Neural crest cell (in vitro differentiated cells): ENCODE results near the gene CCDC185. TPM values are rescaled to one million over a fixed set of nuclear protein-coding genes. Genes with fewer than 3 reads are reported as not detected.
"Not testable (repeated sequence)": the region's sequence is repeated elsewhere in the genome, so short reads cannot be mapped to it uniquely, and the experiment has no call there.

ENCODE experiments used
- DNase-seq: peaks from one replicate; pipeline ENCODE4 v3.0.0; 2021; ENCODE audit warnings: low read depth, mixed read lengths, low spot score
- H3K27ac Mint-ChIP-seq: one replicate; pipeline ENCODE4 v1.8.0; 2021; ENCODE audit warnings: mild to moderate bottlenecking, mixed read lengths; ENCODE audit not compliant: unreplicated experiment
- H3K27me3 Mint-ChIP-seq: 2 replicates; pipeline ENCODE4 v1.8.0; 2021; ENCODE audit warnings: low read depth, mild to moderate bottlenecking, mixed read lengths
- H3K36me3 Mint-ChIP-seq: 2 replicates; pipeline ENCODE4 v1.8.0; 2021; ENCODE audit warnings: low read depth, mild to moderate bottlenecking, mixed read lengths
- H3K4me1 Mint-ChIP-seq: 2 replicates; pipeline ENCODE4 v1.8.0; 2021; ENCODE audit warnings: mixed read lengths
- H3K4me3 Mint-ChIP-seq: one replicate; pipeline ENCODE4 v1.8.0; 2021; ENCODE audit warnings: mild to moderate bottlenecking, mixed read lengths
- H3K9me3 Mint-ChIP-seq: 2 replicates; pipeline ENCODE4 v1.8.0; 2021; ENCODE audit warnings: mixed read lengths
- total RNA-seq: library from RNA; stranded (reverse); gene quantifications from 2 replicates; pipeline ENCODE4 v1.2.1, GENCODE V29; 2021
- TF ChIP-seq, protein P1 (sequence below): fragments of 200-600 bp; sonication (generic); conservative IDR thresholded peaks from 2 replicates; pipeline ENCODE4 v1.5.0; 2021; ENCODE audit warnings: antibody characterized with exemption, mild to moderate bottlenecking

The CCDC185 gene
- total RNA-seq, 1 donor from 2014 or later, result not detected

DNA sequence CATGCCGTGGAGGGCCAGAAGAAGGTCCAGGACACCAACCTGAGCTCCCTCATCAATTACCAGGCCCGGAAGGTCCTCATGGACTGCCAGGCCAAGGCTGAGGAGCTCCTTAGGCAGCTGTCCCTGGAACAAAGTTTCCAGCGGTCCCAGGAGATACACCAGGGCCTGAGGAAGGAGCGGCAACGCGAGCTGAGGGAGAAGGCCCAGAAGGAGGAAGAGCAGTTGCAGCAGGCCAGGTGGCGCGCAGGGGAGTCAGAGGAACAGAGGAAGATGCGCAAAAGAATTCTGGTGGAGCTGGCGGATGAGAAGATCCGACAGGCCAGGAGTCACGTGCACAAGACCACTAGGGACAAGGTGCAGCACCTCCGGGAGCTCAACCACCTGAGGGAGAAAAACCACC is 1.5 kb downstream of the CCDC185 start:
- no peak overlapping the region for H3K4me3 Mint-ChIP-seq
- no peaks in the 10 kb centered on the region for H3K9me3 Mint-ChIP-seq
- TF ChIP-seq, protein P1, sequence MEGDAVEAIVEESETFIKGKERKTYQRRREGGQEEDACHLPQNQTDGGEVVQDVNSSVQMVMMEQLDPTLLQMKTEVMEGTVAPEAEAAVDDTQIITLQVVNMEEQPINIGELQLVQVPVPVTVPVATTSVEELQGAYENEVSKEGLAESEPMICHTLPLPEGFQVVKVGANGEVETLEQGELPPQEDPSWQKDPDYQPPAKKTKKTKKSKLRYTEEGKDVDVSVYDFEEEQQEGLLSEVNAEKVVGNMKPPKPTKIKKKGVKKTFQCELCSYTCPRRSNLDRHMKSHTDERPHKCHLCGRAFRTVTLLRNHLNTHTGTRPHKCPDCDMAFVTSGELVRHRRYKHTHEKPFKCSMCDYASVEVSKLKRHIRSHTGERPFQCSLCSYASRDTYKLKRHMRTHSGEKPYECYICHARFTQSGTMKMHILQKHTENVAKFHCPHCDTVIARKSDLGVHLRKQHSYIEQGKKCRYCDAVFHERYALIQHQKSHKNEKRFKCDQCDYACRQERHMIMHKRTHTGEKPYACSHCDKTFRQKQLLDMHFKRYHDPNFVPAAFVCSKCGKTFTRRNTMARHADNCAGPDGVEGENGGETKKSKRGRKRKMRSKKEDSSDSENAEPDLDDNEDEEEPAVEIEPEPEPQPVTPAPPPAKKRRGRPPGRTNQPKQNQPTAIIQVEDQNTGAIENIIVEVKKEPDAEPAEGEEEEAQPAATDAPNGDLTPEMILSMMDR, result no peak

GRCh38 chr1:223399393-223399792 is 6.2 kb downstream of the CCDC185 start:
- H3K27ac Mint-ChIP-seq, DNase-seq, H3K4me3 Mint-ChIP-seq, H3K9me3 Mint-ChIP-seq, H3K36me3 Mint-ChIP-seq, H3K4me1 Mint-ChIP-seq, H3K27me3 Mint-ChIP-seq: not testable (repeated sequence)

More for the DNA sequence above, 1.5 kb downstream of the CCDC185 start:
- no peaks in the 10 kb centered on the region for H3K36me3 Mint-ChIP-seq
- no peak overlapping the region for H3K27ac Mint-ChIP-seq
- no peak for DNase-seq
- peaks cover 8% of the 10 kb centered on the region for H3K27me3 Mint-ChIP-seq
- H3K4me1 Mint-ChIP-seq, result no peaks in the 10 kb centered on the region

DNA sequence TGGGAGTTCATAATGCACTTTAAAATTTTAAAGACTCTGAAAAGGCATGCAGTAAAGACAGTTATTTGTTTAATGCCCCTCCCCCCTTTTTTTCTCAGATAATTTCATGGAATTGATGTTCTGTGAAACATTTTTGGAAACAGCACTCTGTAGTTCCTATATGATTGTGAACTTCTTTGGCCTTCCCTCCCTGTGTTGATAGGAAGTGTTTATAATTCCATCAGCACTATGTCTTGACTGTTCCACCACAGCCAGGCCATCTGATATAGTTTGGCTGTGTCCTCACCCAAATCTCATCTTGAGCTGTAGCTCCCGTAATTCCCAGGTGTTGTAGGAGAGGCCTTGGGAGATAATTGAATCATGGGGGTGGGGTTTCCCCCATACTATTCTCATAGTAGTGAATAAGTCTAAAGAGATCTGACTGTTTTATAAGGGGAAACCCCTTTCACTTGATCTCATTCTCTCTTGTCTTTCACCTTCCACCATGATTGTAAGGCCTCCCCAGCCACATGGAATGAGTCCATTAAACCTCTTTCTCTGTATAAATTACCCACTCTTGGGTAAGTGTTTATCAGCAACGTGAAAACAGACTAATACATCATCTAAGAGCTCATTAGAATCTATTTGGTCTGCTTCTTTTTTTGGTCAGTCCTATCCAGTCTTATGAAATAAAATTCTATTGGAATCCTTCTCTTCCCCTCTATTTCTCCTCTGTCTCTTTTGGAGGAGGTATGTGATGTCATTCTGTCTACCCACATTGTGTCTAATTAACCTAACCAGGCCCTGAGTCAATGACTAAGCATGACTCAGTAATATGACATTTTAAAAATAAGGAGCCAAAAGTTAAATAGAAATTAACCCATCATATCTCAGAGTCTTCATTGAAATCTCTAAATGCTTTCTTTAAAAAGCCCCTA is 8.9 kb downstream of the CCDC185 start:
- Mint-ChIP-seq H3K27me3 (no peaks in the 10 kb centered on the region), H3K4me1 (peaks cover 4% of the 10 kb centered on the region), H3K27ac (no peak overlapping the region), H3K36me3 (peaks cover 3% of the 10 kb centered on the region), H3K4me3 (no peak overlapping the region), H3K9me3 (peaks cover 6% of the 10 kb centered on the region)
- DNase-seq, result no peak
- TF ChIP-seq, protein P1, result no peak

- Mint-ChIP-seq H3K4me3 (no peak overlapping the region), H3K9me3 (peaks cover 6% of the 10 kb centered on the region), H3K36me3 (peaks cover 3% of the 10 kb centered on the region), H3K4me1 (peaks cover 4% of the 10 kb centered on the region), H3K27me3 (no peaks in the 10 kb centered on the region), H3K27ac (no peak overlapping the region)
- no peak for DNase-seq
- TF ChIP-seq, protein P1, result no peak
Observed at GRCh38 chr1:223402790-223403142, 9.6 kb downstream of the CCDC185 start.

GRCh38 chr1:223403184-223403815 is 10.1 kb downstream of the CCDC185 start:
- Mint-ChIP-seq H3K27ac (no peak overlapping the region), H3K9me3 (peaks cover 6% of the 10 kb centered on the region), H3K27me3 (no peaks in the 10 kb centered on the region), H3K36me3 (peaks cover 3% of the 10 kb centered on the region), H3K4me3 (no peak overlapping the region), H3K4me1 (peaks cover 4% of the 10 kb centered on the region)
- DNase-seq, result no peak
- TF ChIP-seq, protein P1, result no peak

DNA sequence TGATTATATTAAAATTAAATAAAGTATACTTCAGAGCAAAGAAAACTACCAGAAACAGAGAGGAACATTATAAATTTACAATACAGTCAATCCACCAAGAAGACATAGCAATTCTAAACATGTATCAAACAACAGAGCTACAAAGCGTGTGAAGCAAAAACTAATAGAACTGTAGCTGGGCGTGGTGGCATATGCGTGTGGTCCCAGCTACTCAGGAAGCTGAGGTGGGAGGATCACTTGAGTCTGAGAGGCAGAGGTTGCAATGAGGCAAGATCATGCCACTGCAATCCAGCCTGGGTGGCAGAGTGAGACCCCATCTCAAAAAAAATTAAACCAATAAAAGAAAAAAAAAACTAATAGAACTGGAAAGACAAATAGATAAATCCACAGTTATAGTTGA is 12.3 kb downstream of the CCDC185 start:
- TF ChIP-seq, protein P1, result no peak
- no peak for DNase-seq
- H3K27ac Mint-ChIP-seq, result no peak overlapping the region
- peaks cover 3% of the 10 kb centered on the region for H3K36me3 Mint-ChIP-seq
- peaks cover 4% of the 10 kb centered on the region for H3K4me1 Mint-ChIP-seq
- H3K9me3 Mint-ChIP-seq, result peaks cover 6% of the 10 kb centered on the region
- H3K4me3 Mint-ChIP-seq, result no peak overlapping the region
- no peaks in the 10 kb centered on the region for H3K27me3 Mint-ChIP-seq
